SIG-M5 treated with dmso at 0.1 percent for 504 hours (cell line): ENCODE measurements around the gene TTBK2.
A peak's percentile ranks its signal among the peaks of the same experiment; 100 is the strongest.

Source experiments
- DNase-seq: peaks from one replicate; lab custom pipeline; 2025; ENCODE audit not compliant: unreplicated experiment; lab: John Stamatoyannopoulos, UW

TTBK2 gene

DNA sequence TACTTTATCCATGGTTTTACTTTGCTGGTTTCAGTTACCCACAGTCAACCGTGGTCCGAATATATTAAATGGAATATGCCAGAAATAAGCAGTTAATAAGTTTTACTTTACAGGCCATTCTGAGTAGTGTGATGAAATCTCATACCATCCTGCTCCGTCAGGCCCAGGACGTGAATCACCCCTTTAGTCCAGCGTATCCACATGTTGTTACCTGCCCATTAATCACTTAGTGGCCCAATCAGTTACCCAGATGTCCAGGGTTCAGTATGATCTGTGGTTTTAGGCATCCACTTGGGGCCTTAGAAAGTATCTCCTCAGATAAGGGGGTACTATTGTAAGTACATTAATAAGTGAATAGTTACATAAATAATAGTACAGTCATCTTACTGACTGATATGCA lies 88.0 kb downstream of the TTBK2 start:
- DNase-seq, result no peak

GRCh38 chr15:42826251-42826890 lies 94.2 kb downstream of the TTBK2 start:
- no peak for DNase-seq

DNA sequence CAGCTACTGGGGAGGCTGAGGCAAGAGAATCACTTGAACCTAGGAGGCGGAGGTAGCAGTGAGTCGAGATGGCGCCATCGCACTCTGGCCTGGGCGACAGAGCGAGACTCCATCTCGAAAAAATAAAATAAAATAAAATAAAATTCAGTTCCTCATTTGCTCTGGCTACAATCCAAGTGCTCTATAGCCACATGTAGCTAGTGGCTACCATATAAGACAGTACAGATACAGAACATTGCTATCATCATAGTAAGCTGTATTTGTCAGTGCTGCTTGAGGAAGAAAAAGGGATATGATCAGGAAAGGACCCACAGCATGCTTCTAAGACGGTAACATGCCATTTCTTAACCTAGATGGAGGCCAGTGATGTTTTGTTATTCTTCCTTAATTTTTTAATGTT lies 95.0 kb downstream of the TTBK2 start:
- no peak for DNase-seq

GRCh38 chr15:42820811-42821210 lies 99.8 kb downstream of the TTBK2 start:
- DNase-seq, result peak; percentile 9

DNA sequence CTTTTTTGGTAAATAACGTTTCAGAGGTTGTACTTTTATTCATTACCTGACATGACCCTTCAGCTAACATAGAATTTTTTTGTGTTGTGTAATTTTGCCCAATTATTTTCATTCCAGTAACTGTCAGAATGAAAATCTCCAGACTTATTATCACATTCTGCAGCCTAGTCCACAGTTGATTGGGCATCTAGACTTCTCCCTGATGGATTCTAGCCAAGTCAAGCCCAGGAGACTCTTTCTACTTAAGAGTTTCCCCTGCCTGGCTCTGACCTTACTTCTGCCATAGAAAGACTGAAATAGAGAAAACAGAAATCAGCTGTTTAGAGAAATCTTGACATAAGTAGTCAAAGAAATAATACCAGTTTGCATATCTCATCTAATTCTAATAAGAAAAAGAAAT lies 100.8 kb downstream of the TTBK2 start:
- no peak for DNase-seq

- no peak for DNase-seq
Measured at GRCh38 chr15:42811433-42811832, 109.1 kb downstream of the TTBK2 start.

- no peak for DNase-seq
Measured at GRCh38 chr15:42808913-42809312, 111.7 kb downstream of the TTBK2 start.

- DNase-seq, result no peak
Measured at GRCh38 chr15:42805266-42805665, 115.3 kb downstream of the TTBK2 start.

GRCh38 chr15:42804739-42805138 lies 115.8 kb downstream of the TTBK2 start:
- DNase-seq, result no peak

GRCh38 chr15:42803436-42803835 lies 117.1 kb downstream of the TTBK2 start:
- no peak for DNase-seq

GRCh38 chr15:42802168-42802567 lies 118.4 kb downstream of the TTBK2 start:
- DNase-seq, result no peak

DNA sequence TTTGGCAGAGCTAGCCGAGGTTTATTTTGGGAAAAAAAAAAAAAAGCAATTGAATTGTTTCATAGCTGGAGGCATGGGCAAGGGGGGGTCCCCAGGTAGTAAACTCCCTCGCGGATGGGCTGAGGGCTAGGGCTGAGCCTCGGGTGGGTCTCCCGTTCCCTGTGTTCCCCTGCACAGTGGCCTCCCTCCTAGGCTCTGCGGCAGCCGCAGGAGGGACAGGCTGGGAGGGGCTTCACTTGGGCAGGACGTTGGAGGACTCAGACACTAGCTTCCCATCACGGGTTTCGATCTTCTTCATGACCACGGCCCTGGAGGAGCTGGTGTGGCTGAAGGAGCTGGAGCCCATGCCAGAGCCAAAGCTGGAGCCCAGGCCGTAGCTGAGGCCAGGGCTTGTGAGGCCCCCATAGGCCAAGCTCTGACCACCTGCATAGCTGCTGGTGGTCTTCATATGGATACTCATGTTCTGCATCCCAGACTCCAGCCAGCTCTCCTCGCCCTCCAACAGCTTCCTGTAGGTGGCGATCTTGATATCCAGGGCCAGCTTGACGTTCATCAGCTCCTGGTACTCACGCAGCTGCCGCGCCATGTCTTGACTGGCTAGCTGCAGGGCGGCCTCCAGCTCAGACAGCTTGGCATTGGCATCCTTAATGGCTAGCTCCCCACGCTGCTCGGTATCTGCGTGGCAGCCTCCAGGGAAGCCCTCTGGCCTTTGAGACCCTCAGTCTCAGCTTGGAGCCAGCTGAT lies 119.7 kb downstream of the TTBK2 start:
- no peak for DNase-seq

GRCh38 chr15:42798802-42799201 lies 121.8 kb downstream of the TTBK2 start:
- no peak for DNase-seq

- DNase-seq, result no peak
Measured at GRCh38 chr15:42796955-42797782, 123.4 kb downstream of the TTBK2 start.

DNA sequence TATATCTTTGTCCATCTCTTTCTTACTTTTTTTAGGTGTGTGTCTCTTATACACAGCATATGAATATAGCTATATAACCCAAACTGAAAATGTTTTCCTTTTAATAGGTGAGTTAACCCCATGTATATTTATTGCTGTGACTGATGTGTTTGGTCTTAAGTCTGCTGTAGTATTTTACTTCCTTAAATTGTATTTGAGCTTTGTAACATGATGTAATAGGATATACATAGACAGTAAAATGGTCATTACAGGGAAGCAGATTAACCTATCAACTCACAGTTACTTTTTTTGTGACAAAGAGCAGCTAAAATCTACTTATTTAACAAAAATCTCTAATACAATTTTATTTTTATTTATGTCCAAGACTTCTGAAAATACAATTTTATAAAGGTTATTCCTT lies 131.9 kb downstream of the TTBK2 start:
- peak; percentile 47 for DNase-seq

DNA sequence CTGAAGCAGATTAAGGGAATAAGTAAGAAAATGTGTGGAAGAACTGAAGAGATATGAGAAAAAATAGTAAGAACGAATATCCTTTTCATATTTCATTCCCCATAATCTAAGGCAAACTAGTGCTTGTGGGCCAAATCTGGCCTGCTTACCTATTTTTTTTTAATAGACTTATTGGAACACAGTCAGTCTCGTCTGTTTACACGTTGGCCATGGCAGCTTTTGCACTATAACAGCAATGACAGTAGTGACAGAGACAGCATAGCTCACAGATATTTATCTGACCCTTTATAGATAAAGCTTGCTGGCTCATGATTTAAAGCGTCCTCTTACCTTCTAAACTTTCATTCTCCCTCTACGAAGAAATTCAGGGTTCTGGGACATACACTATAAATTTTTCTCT lies 133.6 kb downstream of the TTBK2 start:
- DNase-seq, result no peak

- no peak for DNase-seq
Measured at GRCh38 chr15:42785569-42785968, 135.0 kb downstream of the TTBK2 start.

DNA sequence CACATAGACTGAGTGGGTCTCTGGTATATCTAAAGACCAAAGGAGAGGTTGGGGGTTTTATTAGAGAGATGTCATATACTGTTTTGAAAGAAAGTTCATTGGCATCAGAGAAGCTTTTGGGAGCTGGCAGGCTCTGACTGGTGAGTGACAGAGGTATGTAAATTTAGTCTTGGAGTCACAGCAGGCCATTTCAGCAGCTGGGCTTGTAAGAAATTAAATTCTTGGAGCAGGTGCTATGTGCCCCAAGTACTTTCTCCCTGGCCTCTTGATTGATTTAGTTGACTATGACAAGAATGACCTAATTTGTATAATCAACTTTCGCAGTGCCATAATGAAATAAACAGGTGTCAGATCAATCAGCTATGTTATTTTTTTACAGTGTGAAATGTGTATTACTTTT lies 135.9 kb downstream of the TTBK2 start:
- DNase-seq, result no peak

- DNase-seq, result no peak
Measured at GRCh38 chr15:42782716-42783115, 137.9 kb downstream of the TTBK2 start.

GRCh38 chr15:42775416-42775815 lies 145.2 kb downstream of the TTBK2 start:
- no peak for DNase-seq

GRCh38 chr15:42772901-42773300 lies 147.7 kb downstream of the TTBK2 start:
- DNase-seq, result no peak

DNA sequence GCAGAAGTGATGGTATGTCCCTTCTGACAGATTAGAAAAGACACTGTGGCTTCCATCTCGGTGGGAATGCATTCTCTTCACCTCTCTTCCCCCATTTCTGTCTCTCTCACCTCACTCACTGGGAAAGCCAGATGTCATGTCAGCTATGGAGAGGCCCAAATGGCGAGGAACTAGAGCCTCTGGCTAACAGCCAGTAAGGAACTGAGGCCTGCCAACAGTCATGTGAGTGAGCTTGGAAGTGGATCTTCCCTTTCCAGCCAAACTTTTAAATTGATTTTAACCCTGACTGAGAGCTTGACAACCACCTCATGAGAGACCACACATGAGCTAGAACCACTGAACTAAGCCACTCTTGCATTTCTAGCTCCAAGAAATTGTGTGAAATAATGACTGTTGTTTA lies 148.4 kb downstream of the TTBK2 start:
- DNase-seq, result no peak
